ENCODE results near the gene TMOD1.

Gene TMOD1

DNA sequence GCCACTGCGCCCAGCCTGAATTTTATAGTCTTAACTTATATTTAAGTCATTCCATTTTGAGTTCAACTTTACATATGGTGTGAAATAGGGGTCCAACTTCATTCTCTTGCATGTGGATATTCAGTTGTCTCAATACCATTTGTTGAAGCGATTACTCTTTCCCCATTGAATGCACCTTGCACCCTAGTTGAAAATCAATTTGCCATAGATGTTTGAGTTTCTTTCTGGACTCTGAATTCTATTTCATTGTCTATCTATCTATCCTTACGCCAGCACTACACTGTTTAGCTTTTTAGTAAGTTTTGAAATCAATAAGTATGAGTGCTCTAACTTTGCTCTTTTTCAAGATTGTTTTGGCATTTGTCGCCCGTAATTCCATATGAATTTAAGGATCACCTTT, 49.8 kb downstream of the TMOD1 start:
- H3K27ac ChIP-seq (ENCODE audit: insufficient read depth in 1 of 2, low read depth in 1 of 2, low read length in 2 of 2, poor library complexity in 1 of 2, severe bottlenecking in 2 of 2) = no peak overlapping the region
- H3K36me3 ChIP-seq (ENCODE audit: control insufficient read depth in 4 of 4, insufficient read depth in 4 of 4, low read length in 3 of 4) = no peaks in the 10 kb centered on the region
- WGBS (ENCODE audit: insufficient coverage) = 100% methylated on average over 3 of the region's 5 CpGs
- DNase-seq = no peak
- CTCF ChIA-PET = no interaction called here
- no peaks in the 10 kb centered on the region for H3K9me3 ChIP-seq (ENCODE audit: control extremely low read depth in 1 of 5, control insufficient read depth in 4 of 5, insufficient read depth in 2 of 5, low read depth in 1 of 5, low read length in 4 of 5)
- no peaks in the 10 kb centered on the region for H3K4me1 ChIP-seq (ENCODE audit: control extremely low read depth in 1 of 4, control insufficient read depth in 4 of 4, insufficient read depth in 4 of 4, low read length in 3 of 4)
- POLR2A ChIA-PET = no interaction called here
- no peak overlapping the region for H3K4me3 ChIP-seq (ENCODE audit: control insufficient read depth in 1 of 7, extremely low read depth in 1 of 7, insufficient read depth in 4 of 7, low read depth in 2 of 7, low read length in 6 of 7)
- H3K27me3 ChIP-seq (replicated peaks in 2 of 5; ENCODE audit: control insufficient read depth in 4 of 5, insufficient read depth in 5 of 5, low read length in 4 of 5) = peaks cover 0 to 3% (median 0%) of the 10 kb centered on the region in 5 experiments

DNA sequence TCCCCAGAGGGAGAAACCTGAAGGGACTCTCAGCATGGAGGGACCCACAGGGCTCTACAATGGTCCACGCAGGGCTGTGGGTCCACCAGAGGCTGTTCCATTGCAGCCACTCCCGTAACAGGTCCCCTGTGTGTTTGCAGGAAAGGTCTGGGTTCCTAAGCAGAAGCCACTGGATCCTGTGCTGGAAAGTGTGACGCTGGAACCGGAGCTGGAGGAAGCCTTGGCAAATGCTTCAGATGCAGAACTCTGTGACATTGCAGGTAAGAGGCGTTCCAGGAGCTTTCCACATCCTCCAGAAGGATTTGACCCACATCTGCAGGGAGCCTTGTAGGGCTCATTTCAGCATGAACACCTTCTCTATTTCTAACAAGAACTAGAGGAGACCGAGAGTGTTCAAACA, 51.7 kb downstream of the TMOD1 start:
- peaks cover 0 to 14% (median 10%) of the 10 kb centered on the region in 4 experiments for H3K4me1 ChIP-seq (ENCODE audit: control extremely low read depth in 1 of 4, control insufficient read depth in 4 of 4, insufficient read depth in 4 of 4, low read length in 3 of 4)

DNA sequence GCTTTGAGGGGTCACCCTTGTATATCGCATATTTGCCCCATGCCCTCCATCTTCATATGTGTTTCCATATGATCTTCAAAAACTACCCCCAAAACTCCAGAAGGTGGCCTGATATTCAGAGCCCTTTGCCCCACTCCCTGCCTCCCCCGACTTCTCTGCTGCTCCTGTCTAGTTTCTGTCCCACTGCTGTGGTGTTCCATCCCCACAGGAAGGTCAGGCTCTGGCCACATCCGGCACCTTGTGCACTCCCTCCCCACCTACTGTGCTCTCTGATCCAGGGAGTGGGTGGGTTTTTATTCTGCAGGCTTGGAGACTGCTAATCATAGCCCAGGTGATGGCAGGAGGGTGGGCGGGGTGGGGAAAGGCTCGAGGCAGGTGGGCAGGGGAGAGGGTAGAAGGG, 52.4 kb downstream of the TMOD1 start:
- POLR2A ChIA-PET = no interaction called here
- 95% methylated on average over 4 of the region's 5 CpGs for WGBS (ENCODE audit: insufficient coverage)

More for the DNA sequence above, 51.7 kb downstream of the TMOD1 start:
- Histone ChIP-seq H3K27ac (ENCODE audit: insufficient read depth in 1 of 2, low read depth in 1 of 2, low read length in 2 of 2, poor library complexity in 1 of 2, severe bottlenecking in 2 of 2) (no peak overlapping the region), H3K27me3 (replicated peaks in 2 of 5; ENCODE audit: control insufficient read depth in 4 of 5, insufficient read depth in 5 of 5, low read length in 4 of 5) (peaks cover 0 to 3% (median 0%) of the 10 kb centered on the region in 5 experiments), H3K9me3 (ENCODE audit: control extremely low read depth in 1 of 5, control insufficient read depth in 4 of 5, insufficient read depth in 2 of 5, low read depth in 1 of 5, low read length in 4 of 5) (no peaks in the 10 kb centered on the region), H3K4me3 (ENCODE audit: control insufficient read depth in 1 of 7, extremely low read depth in 1 of 7, insufficient read depth in 4 of 7, low read depth in 2 of 7, low read length in 6 of 7) (no peak overlapping the region), H3K36me3 (ENCODE audit: control insufficient read depth in 4 of 4, insufficient read depth in 4 of 4, low read length in 3 of 4) (no peaks in the 10 kb centered on the region)
- ChIA-PET CTCF (no interaction called here), POLR2A (no interaction called here)
- DNase-seq = no peak
- whole genome bisulfite sequencing (ENCODE audit: insufficient coverage) = 95% methylated on average over 4 of the region's 6 CpGs

GRCh38 chr9:97554566-97555075, 53.2 kb downstream of the TMOD1 start:
- WGBS (ENCODE audit: insufficient coverage) = 100% methylated on average over 5 of the region's 6 CpGs
- Histone ChIP-seq H3K27me3 (replicated peaks in 2 of 5; ENCODE audit: control insufficient read depth in 4 of 5, insufficient read depth in 5 of 5, low read length in 4 of 5) (peaks cover 0 to 3% (median 0%) of the 10 kb centered on the region in 5 experiments), H3K9me3 (ENCODE audit: control extremely low read depth in 1 of 5, control insufficient read depth in 4 of 5, insufficient read depth in 2 of 5, low read depth in 1 of 5, low read length in 4 of 5) (no peaks in the 10 kb centered on the region), H3K27ac (ENCODE audit: insufficient read depth in 1 of 2, low read depth in 1 of 2, low read length in 2 of 2, poor library complexity in 1 of 2, severe bottlenecking in 2 of 2) (no peak overlapping the region), H3K4me1 (ENCODE audit: control extremely low read depth in 1 of 4, control insufficient read depth in 4 of 4, insufficient read depth in 4 of 4, low read length in 3 of 4) (peaks cover 0 to 24% (median 17%) of the 10 kb centered on the region in 4 experiments), H3K36me3 (ENCODE audit: control insufficient read depth in 4 of 4, insufficient read depth in 4 of 4, low read length in 3 of 4) (no peaks in the 10 kb centered on the region), H3K4me3 (ENCODE audit: control insufficient read depth in 1 of 7, extremely low read depth in 1 of 7, insufficient read depth in 4 of 7, low read depth in 2 of 7, low read length in 6 of 7) (no peak overlapping the region)
- DNase-seq = no peak
- CTCF ChIA-PET = no interaction called here
- POLR2A ChIA-PET = no interaction called here

More for the DNA sequence above, 52.4 kb downstream of the TMOD1 start:
- H3K36me3 ChIP-seq (ENCODE audit: control insufficient read depth in 4 of 4, insufficient read depth in 4 of 4, low read length in 3 of 4) = no peaks in the 10 kb centered on the region
- no peaks in the 10 kb centered on the region for H3K9me3 ChIP-seq (ENCODE audit: control extremely low read depth in 1 of 5, control insufficient read depth in 4 of 5, insufficient read depth in 2 of 5, low read depth in 1 of 5, low read length in 4 of 5)
- CTCF ChIA-PET = no interaction called here
- peaks cover 0 to 3% (median 0%) of the 10 kb centered on the region in 5 experiments for H3K27me3 ChIP-seq (replicated peaks in 2 of 5; ENCODE audit: control insufficient read depth in 4 of 5, insufficient read depth in 5 of 5, low read length in 4 of 5)
- no peak for DNase-seq
- no peak overlapping the region for H3K27ac ChIP-seq (ENCODE audit: insufficient read depth in 1 of 2, low read depth in 1 of 2, low read length in 2 of 2, poor library complexity in 1 of 2, severe bottlenecking in 2 of 2)
- H3K4me1 ChIP-seq (ENCODE audit: control extremely low read depth in 1 of 4, control insufficient read depth in 4 of 4, insufficient read depth in 4 of 4, low read length in 3 of 4) = peaks cover 0 to 19% (median 13%) of the 10 kb centered on the region in 4 experiments
- H3K4me3 ChIP-seq (ENCODE audit: control insufficient read depth in 1 of 7, extremely low read depth in 1 of 7, insufficient read depth in 4 of 7, low read depth in 2 of 7, low read length in 6 of 7) = no peak overlapping the region

DNA sequence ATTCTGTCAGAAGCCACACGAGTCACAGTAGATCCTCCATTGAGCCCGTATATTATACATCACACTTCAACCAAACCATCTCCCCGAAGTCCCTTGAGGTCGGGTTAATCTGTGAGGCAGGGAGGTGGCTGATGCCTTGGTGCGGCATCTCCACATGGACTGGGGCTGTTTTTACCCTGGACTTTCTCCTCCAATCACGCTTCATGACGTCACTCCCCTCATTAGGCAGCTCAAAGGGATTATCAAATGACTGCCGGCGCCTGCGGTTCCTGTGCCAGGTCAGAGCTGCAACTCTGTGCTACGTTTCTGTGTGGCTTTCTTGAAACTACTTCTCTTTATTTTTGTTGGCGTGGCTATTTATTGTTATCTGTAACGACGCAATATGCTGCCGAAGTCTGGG, 53.7 kb downstream of the TMOD1 start:
- WGBS (ENCODE audit: insufficient coverage) = 92% methylated on average over 12 of the region's 15 CpGs
- ChIA-PET CTCF (no interaction called here), POLR2A (no interaction called here)

DNA sequence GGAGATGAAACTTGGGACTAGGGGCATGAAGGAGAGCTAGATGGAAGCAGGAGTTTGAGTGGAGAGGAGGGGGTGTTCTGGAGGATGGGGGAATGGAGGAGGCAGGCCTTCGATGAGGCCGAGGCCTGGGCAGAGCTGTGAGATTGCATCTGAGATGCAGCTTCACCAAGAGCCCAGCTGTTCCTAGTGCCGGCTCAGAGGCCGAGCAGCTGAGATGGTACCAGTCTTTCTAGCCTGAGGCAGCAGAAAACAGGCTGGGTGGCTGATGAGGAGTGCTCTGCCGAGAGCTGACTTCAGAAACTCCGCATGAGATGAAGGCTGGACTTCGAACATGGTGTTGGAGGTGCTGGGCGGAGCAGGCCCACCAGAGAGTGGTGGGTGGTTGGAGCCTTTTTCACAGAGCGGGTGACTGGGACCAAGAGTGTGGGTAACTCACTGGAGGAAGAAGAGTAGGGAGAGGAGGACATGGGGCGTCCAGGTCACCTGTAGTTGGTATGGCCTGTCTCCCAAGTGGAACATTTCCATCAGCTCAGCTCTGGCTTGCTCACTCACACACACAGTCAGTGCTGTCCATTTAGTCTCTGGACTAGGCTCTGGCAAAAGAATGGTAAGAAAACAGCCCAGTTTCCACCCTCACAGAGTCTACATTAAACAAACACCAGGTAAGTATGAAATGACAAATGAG, 54.7 kb downstream of the TMOD1 start:
- no peak overlapping the region for H3K4me3 ChIP-seq (ENCODE audit: control insufficient read depth in 1 of 7, extremely low read depth in 1 of 7, insufficient read depth in 4 of 7, low read depth in 2 of 7, low read length in 6 of 7)
- H3K36me3 ChIP-seq (ENCODE audit: control insufficient read depth in 4 of 4, insufficient read depth in 4 of 4, low read length in 3 of 4) = no peaks in the 10 kb centered on the region
- H3K9me3 ChIP-seq (ENCODE audit: control extremely low read depth in 1 of 5, control insufficient read depth in 4 of 5, insufficient read depth in 2 of 5, low read depth in 1 of 5, low read length in 4 of 5) = no peaks in the 10 kb centered on the region
- DNase-seq = no peak
- POLR2A ChIA-PET = no interaction called here
- peaks cover 0 to 3% (median 0%) of the 10 kb centered on the region in 5 experiments for H3K27me3 ChIP-seq (replicated peaks in 2 of 5; ENCODE audit: control insufficient read depth in 4 of 5, insufficient read depth in 5 of 5, low read length in 4 of 5)
- H3K27ac ChIP-seq (ENCODE audit: insufficient read depth in 1 of 2, low read depth in 1 of 2, low read length in 2 of 2, poor library complexity in 1 of 2, severe bottlenecking in 2 of 2) = no peak overlapping the region
- CTCF ChIA-PET = interaction anchor here (1.3 kb wide), 1 partner anchor 86 kb away, joined by 3 read pairs; no protein-coding TSS in a partner anchor
- H3K4me1 ChIP-seq (ENCODE audit: control extremely low read depth in 1 of 4, control insufficient read depth in 4 of 4, insufficient read depth in 4 of 4, low read length in 3 of 4) = peaks cover 0 to 24% (median 17%) of the 10 kb centered on the region in 4 experiments
- over 99% methylated on average over 9 of the region's 10 CpGs for WGBS (ENCODE audit: insufficient coverage)

More for the DNA sequence above, 53.7 kb downstream of the TMOD1 start:
- Histone ChIP-seq H3K9me3 (ENCODE audit: control extremely low read depth in 1 of 5, control insufficient read depth in 4 of 5, insufficient read depth in 2 of 5, low read depth in 1 of 5, low read length in 4 of 5) (no peaks in the 10 kb centered on the region), H3K27ac (ENCODE audit: insufficient read depth in 1 of 2, low read depth in 1 of 2, low read length in 2 of 2, poor library complexity in 1 of 2, severe bottlenecking in 2 of 2) (no peak overlapping the region), H3K4me3 (ENCODE audit: control insufficient read depth in 1 of 7, extremely low read depth in 1 of 7, insufficient read depth in 4 of 7, low read depth in 2 of 7, low read length in 6 of 7) (no peak overlapping the region), H3K27me3 (replicated peaks in 2 of 5; ENCODE audit: control insufficient read depth in 4 of 5, insufficient read depth in 5 of 5, low read length in 4 of 5) (peaks cover 0 to 3% (median 0%) of the 10 kb centered on the region in 5 experiments), H3K4me1 (ENCODE audit: control extremely low read depth in 1 of 4, control insufficient read depth in 4 of 4, insufficient read depth in 4 of 4, low read length in 3 of 4) (peaks cover 0 to 24% (median 17%) of the 10 kb centered on the region in 4 experiments), H3K36me3 (ENCODE audit: control insufficient read depth in 4 of 4, insufficient read depth in 4 of 4, low read length in 3 of 4) (no peaks in the 10 kb centered on the region)
- DNase-seq = no peak

Measured in common myeloid progenitor, CD34-positive (primary cell).